WTC11 (cell line): Measurements from ENCODE around the gene LRRC1. TPM values are rescaled to one million over a fixed set of nuclear protein-coding genes. Genes with fewer than 3 reads are reported as not detected.
A peak's percentile ranks its signal among the peaks of the same experiment; 100 is the strongest.

Experiments
- FOXK1 ChIP-seq: sonication (generic); formaldehyde crosslinking; IDR thresholded peaks from 2 replicates; pipeline ENCODE4 v1.8.0; 2022; ENCODE audit warnings: mild to moderate bottlenecking, moderate library complexity, missing genetic modification reagents
- FOXP1 ChIP-seq: sonication (generic); formaldehyde crosslinking; IDR thresholded peaks from 2 replicates; pipeline ENCODE4 v1.8.0; 2022; ENCODE audit warnings: missing genetic modification reagents, mild to moderate bottlenecking, moderate library complexity, borderline replicate concordance
- JUN ChIP-seq: sonication (generic); formaldehyde crosslinking; IDR thresholded peaks from 2 replicates; pipeline ENCODE4 v1.8.0; 2023; ENCODE audit warnings: mild to moderate bottlenecking, missing genetic modification reagents
- NFYB ChIP-seq: sonication (generic); formaldehyde crosslinking; conservative IDR thresholded peaks from 2 replicates; pipeline ENCODE4 v1.8.0; 2022; ENCODE audit warnings: low read depth, missing genetic modification reagents
- PRRX2 ChIP-seq: fragments of 250-450 bp; sonication (Bioruptor Pico); IDR thresholded peaks from 2 replicates; pipeline ENCODE4 v1.8.0; 2021; ENCODE audit warnings: mild to moderate bottlenecking
- SMAD3 ChIP-seq: sonication (generic); formaldehyde crosslinking; IDR thresholded peaks from 2 replicates; pipeline ENCODE4 v1.8.0; 2022; ENCODE audit warnings: missing genetic modification reagents, mild to moderate bottlenecking, borderline replicate concordance
- SOX15 ChIP-seq: fragments of 250-450 bp; sonication (Bioruptor Pico); IDR thresholded peaks from 2 replicates; pipeline ENCODE4 v1.9.0; 2021; ENCODE audit warnings: mild to moderate bottlenecking
- TP53 ChIP-seq: sonication (generic); formaldehyde crosslinking; IDR thresholded peaks from 2 replicates; pipeline ENCODE4 v1.8.1; 2023; ENCODE audit warnings: mild to moderate bottlenecking, missing genetic modification reagents
- ZNF416 ChIP-seq: fragments of 250-450 bp; sonication (Bioruptor Pico); IDR thresholded peaks from 2 replicates; pipeline ENCODE4 v1.9.0; 2021; ENCODE audit warnings: mild to moderate bottlenecking, inconsistent platforms
- total RNA-seq: library from RNA; stranded (reverse); gene quantifications from 3 replicates; pipeline ENCODE4 v1.2.3, GENCODE V29; 2021
- TF ChIP-seq, protein P1 (sequence below): sonication (generic); formaldehyde crosslinking; IDR thresholded peaks from 2 replicates; pipeline ENCODE4 v1.8.1; 2023; ENCODE audit warnings: mild to moderate bottlenecking, missing genetic modification reagents, borderline replicate concordance
- TF ChIP-seq, protein P2 (sequence below): sonication (generic); formaldehyde crosslinking; IDR thresholded peaks from 2 replicates; pipeline ENCODE4 v1.8.0; 2022; ENCODE audit warnings: mild to moderate bottlenecking, missing genetic modification reagents
- TF ChIP-seq, protein P3 (sequence below): fragments of 250-450 bp; sonication (Bioruptor Pico); IDR thresholded peaks from 2 replicates; pipeline ENCODE4 v2.1.2; 2022; ENCODE audit warnings: mild to moderate bottlenecking, moderate library complexity
- TF ChIP-seq, protein P4 (sequence below): fragments of 250-450 bp; sonication (Bioruptor Pico); conservative IDR thresholded peaks from 2 replicates; pipeline ENCODE4 v1.9.0; 2021; ENCODE audit warnings: mild to moderate bottlenecking
- TF ChIP-seq, protein P5 (sequence below): sonication (generic); formaldehyde crosslinking; IDR thresholded peaks from 2 replicates; pipeline ENCODE4 v1.8.0; 2022; ENCODE audit warnings: mild to moderate bottlenecking, missing genetic modification reagents
- TF ChIP-seq, protein P6 (sequence below): sonication (generic); formaldehyde crosslinking; IDR thresholded peaks from 2 replicates; pipeline ENCODE4 v1.8.1; 2022; ENCODE audit warnings: mild to moderate bottlenecking, missing genetic modification reagents, moderate library complexity, borderline replicate concordance
- TF ChIP-seq, protein P7 (sequence below): sonication (generic); formaldehyde crosslinking; IDR thresholded peaks from 2 replicates; pipeline ENCODE4 v1.8.0; 2023; ENCODE audit warnings: missing genetic modification reagents, mild to moderate bottlenecking, borderline replicate concordance
- TF ChIP-seq, protein P8 (sequence below): fragments of 250-450 bp; sonication (Bioruptor Pico); IDR thresholded peaks from 2 replicates; pipeline ENCODE4 v1.9.0; 2021; ENCODE audit warnings: mild to moderate bottlenecking, borderline replicate concordance
- TF ChIP-seq, protein P9 (sequence below): sonication (generic); formaldehyde crosslinking; IDR thresholded peaks from 2 replicates; pipeline ENCODE4 v1.8.1; 2023; ENCODE audit warnings: mild to moderate bottlenecking, missing genetic modification reagents, moderate library complexity

Gene LRRC1
- total RNA-seq, 1 experiment from 2014 or later: 12.7 TPM

DNA sequence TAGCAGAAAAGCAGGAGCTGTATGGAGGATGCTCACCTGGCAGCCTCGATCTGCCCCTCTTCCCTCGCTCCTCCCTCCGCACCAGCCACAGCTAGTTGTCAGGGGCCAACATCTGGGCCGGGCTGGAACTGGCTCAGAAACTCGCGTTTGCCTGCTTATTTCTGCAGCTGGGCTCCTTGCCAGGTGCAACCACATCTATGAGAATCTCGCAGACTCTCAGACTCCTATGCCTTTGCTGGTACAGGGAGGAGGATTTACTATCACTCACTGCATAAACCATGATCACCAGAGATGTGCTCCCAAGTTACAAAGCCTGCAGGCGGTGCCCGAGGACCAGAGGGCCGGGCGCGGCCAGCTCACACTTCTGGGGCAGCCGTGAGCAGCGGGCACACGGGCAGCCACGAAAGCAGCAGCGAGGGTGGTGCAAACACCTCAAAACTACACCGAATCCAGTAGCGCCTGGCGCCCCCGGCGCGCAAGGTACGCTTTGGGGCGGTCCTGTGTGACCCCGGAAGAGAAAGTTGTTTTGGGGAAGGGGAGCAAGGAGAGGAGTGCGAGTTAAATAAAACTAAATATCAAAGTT is 577 bp upstream of the LRRC1 start (continued):
- TF ChIP-seq, protein P1, sequence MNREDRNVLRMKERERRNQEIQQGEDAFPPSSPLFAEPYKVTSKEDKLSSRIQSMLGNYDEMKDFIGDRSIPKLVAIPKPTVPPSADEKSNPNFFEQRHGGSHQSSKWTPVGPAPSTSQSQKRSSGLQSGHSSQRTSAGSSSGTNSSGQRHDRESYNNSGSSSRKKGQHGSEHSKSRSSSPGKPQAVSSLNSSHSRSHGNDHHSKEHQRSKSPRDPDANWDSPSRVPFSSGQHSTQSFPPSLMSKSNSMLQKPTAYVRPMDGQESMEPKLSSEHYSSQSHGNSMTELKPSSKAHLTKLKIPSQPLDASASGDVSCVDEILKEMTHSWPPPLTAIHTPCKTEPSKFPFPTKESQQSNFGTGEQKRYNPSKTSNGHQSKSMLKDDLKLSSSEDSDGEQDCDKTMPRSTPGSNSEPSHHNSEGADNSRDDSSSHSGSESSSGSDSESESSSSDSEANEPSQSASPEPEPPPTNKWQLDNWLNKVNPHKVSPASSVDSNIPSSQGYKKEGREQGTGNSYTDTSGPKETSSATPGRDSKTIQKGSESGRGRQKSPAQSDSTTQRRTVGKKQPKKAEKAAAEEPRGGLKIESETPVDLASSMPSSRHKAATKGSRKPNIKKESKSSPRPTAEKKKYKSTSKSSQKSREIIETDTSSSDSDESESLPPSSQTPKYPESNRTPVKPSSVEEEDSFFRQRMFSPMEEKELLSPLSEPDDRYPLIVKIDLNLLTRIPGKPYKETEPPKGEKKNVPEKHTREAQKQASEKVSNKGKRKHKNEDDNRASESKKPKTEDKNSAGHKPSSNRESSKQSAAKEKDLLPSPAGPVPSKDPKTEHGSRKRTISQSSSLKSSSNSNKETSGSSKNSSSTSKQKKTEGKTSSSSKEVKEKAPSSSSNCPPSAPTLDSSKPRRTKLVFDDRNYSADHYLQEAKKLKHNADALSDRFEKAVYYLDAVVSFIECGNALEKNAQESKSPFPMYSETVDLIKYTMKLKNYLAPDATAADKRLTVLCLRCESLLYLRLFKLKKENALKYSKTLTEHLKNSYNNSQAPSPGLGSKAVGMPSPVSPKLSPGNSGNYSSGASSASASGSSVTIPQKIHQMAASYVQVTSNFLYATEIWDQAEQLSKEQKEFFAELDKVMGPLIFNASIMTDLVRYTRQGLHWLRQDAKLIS: no peak
- TF ChIP-seq FOXP1 (0 out of 2 replicates have a peak, but pooled peaks have one; percentile 14), NFYB (CRISPR knock-in tag) (no peak), JUN (no peak), PRRX2 (CRISPR knock-in tag) (no peak), FOXK1 (CRISPR knock-in tag) (no peak), SMAD3 (CRISPR knock-in tag) (no peak), TP53 (CRISPR knock-in tag) (no peak), SOX15 (CRISPR knock-in tag) (no peak), ZNF416 (no peak)
- TF ChIP-seq, protein P2, sequence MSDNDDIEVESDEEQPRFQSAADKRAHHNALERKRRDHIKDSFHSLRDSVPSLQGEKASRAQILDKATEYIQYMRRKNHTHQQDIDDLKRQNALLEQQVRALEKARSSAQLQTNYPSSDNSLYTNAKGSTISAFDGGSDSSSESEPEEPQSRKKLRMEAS: peak; percentile 11; the same call in 1 of the 2 replicates
- TF ChIP-seq, protein P3, sequence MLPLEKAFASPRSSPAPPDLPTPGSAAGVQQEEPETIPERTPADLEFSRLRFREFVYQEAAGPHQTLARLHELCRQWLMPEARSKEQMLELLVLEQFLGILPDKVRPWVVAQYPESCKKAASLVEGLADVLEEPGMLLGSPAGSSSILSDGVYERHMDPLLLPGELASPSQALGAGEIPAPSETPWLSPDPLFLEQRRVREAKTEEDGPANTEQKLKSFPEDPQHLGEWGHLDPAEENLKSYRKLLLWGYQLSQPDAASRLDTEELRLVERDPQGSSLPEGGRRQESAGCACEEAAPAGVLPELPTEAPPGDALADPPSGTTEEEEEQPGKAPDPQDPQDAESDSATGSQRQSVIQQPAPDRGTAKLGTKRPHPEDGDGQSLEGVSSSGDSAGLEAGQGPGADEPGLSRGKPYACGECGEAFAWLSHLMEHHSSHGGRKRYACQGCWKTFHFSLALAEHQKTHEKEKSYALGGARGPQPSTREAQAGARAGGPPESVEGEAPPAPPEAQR: no peak
- TF ChIP-seq, protein P4, sequence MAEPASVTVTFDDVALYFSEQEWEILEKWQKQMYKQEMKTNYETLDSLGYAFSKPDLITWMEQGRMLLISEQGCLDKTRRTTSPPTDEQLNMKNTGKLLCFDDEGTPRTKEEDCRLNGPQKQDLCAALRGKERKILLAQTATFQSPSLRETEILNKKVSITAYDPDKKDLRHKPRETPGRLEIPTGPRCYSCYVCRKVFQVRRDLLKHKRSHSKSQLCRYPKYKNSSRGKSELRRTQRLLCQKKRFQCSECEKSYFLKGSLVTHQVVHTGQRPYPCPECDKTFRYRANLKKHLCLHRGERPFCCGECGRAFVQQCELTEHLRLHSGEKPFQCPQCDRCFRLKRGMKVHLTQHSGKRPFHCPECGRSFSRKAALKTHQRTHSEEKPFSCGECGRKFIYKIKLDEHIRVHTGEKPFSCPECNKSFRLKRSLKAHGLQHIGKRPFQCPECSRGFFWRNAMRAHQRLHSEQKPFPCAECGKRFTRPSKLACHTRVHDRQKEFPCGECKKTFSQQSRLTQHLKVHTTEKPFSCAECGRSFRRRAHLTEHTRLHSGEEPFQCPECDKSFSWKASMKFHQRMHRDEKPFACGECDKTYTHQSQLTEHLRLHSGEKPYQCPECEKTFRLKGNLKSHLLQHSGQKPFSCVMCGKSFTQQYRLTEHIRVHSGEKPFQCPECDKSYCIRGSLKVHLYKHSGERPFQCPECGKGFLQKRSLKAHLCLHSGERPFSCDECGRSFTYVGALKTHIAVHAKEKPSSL: no peak
- TF ChIP-seq, protein P5, sequence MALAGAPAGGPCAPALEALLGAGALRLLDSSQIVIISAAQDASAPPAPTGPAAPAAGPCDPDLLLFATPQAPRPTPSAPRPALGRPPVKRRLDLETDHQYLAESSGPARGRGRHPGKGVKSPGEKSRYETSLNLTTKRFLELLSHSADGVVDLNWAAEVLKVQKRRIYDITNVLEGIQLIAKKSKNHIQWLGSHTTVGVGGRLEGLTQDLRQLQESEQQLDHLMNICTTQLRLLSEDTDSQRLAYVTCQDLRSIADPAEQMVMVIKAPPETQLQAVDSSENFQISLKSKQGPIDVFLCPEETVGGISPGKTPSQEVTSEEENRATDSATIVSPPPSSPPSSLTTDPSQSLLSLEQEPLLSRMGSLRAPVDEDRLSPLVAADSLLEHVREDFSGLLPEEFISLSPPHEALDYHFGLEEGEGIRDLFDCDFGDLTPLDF: no peak
- TF ChIP-seq, protein P6, sequence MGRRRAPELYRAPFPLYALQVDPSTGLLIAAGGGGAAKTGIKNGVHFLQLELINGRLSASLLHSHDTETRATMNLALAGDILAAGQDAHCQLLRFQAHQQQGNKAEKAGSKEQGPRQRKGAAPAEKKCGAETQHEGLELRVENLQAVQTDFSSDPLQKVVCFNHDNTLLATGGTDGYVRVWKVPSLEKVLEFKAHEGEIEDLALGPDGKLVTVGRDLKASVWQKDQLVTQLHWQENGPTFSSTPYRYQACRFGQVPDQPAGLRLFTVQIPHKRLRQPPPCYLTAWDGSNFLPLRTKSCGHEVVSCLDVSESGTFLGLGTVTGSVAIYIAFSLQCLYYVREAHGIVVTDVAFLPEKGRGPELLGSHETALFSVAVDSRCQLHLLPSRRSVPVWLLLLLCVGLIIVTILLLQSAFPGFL (CRISPR knock-in tag): peak; percentile 42; the same call in 1 of the 2 replicates
- TF ChIP-seq, protein P7, sequence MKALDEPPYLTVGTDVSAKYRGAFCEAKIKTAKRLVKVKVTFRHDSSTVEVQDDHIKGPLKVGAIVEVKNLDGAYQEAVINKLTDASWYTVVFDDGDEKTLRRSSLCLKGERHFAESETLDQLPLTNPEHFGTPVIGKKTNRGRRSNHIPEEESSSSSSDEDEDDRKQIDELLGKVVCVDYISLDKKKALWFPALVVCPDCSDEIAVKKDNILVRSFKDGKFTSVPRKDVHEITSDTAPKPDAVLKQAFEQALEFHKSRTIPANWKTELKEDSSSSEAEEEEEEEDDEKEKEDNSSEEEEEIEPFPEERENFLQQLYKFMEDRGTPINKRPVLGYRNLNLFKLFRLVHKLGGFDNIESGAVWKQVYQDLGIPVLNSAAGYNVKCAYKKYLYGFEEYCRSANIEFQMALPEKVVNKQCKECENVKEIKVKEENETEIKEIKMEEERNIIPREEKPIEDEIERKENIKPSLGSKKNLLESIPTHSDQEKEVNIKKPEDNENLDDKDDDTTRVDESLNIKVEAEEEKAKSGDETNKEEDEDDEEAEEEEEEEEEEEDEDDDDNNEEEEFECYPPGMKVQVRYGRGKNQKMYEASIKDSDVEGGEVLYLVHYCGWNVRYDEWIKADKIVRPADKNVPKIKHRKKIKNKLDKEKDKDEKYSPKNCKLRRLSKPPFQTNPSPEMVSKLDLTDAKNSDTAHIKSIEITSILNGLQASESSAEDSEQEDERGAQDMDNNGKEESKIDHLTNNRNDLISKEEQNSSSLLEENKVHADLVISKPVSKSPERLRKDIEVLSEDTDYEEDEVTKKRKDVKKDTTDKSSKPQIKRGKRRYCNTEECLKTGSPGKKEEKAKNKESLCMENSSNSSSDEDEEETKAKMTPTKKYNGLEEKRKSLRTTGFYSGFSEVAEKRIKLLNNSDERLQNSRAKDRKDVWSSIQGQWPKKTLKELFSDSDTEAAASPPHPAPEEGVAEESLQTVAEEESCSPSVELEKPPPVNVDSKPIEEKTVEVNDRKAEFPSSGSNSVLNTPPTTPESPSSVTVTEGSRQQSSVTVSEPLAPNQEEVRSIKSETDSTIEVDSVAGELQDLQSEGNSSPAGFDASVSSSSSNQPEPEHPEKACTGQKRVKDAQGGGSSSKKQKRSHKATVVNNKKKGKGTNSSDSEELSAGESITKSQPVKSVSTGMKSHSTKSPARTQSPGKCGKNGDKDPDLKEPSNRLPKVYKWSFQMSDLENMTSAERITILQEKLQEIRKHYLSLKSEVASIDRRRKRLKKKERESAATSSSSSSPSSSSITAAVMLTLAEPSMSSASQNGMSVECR (CRISPR knock-in tag): 0 out of 2 replicates have a peak, but pooled peaks have one; percentile 4
- TF ChIP-seq, protein P8, sequence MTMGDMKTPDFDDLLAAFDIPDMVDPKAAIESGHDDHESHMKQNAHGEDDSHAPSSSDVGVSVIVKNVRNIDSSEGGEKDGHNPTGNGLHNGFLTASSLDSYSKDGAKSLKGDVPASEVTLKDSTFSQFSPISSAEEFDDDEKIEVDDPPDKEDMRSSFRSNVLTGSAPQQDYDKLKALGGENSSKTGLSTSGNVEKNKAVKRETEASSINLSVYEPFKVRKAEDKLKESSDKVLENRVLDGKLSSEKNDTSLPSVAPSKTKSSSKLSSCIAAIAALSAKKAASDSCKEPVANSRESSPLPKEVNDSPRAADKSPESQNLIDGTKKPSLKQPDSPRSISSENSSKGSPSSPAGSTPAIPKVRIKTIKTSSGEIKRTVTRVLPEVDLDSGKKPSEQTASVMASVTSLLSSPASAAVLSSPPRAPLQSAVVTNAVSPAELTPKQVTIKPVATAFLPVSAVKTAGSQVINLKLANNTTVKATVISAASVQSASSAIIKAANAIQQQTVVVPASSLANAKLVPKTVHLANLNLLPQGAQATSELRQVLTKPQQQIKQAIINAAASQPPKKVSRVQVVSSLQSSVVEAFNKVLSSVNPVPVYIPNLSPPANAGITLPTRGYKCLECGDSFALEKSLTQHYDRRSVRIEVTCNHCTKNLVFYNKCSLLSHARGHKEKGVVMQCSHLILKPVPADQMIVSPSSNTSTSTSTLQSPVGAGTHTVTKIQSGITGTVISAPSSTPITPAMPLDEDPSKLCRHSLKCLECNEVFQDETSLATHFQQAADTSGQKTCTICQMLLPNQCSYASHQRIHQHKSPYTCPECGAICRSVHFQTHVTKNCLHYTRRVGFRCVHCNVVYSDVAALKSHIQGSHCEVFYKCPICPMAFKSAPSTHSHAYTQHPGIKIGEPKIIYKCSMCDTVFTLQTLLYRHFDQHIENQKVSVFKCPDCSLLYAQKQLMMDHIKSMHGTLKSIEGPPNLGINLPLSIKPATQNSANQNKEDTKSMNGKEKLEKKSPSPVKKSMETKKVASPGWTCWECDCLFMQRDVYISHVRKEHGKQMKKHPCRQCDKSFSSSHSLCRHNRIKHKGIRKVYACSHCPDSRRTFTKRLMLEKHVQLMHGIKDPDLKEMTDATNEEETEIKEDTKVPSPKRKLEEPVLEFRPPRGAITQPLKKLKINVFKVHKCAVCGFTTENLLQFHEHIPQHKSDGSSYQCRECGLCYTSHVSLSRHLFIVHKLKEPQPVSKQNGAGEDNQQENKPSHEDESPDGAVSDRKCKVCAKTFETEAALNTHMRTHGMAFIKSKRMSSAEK (CRISPR knock-in tag): no peak
- TF ChIP-seq, protein P9, sequence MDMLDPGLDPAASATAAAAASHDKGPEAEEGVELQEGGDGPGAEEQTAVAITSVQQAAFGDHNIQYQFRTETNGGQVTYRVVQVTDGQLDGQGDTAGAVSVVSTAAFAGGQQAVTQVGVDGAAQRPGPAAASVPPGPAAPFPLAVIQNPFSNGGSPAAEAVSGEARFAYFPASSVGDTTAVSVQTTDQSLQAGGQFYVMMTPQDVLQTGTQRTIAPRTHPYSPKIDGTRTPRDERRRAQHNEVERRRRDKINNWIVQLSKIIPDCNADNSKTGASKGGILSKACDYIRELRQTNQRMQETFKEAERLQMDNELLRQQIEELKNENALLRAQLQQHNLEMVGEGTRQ (CRISPR knock-in tag): no peak
